Measurements from ENCODE around the gene ADGRA3. TPM values are rescaled to one million over a fixed set of nuclear protein-coding genes. Genes with fewer than 3 reads are reported as not detected.

Gene ADGRA3
- total and polyA plus RNA-seq, 7 donors = 7.4 to 32.1 (median 19.0) TPM

DNA sequence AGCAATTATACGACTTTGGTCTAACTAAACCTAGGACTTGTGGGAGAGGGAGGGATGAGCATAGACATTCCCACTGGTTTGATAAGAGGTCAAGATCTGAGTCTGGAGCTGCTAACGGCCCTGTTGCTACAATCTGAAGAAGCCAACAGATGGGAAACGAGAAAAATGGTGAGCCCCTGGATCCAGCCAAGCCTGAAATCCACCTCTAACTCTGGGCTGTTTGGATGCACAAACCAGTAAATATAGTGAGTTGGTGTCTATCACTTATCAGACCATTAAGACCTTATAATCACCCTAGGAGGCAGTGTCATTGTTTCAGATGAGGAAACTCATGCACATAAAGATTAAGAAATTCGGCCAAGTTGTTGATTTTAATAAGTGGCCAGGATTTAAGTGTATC, 50.5 kb downstream of the ADGRA3 start:
- 93 to 99% (median 94%) methylated on average over 4 of the region's 4 CpGs for WGBS, 3 donors
- H3K27ac ChIP-seq = no peak overlapping the region
- H3K9me3 ChIP-seq = no peaks in the 10 kb centered on the region
- no peaks in the 10 kb centered on the region for H3K36me3 ChIP-seq (ENCODE audit: insufficient read depth in 1 of 2, low read depth in 1 of 2)
- TF ChIP-seq, protein P1, sequence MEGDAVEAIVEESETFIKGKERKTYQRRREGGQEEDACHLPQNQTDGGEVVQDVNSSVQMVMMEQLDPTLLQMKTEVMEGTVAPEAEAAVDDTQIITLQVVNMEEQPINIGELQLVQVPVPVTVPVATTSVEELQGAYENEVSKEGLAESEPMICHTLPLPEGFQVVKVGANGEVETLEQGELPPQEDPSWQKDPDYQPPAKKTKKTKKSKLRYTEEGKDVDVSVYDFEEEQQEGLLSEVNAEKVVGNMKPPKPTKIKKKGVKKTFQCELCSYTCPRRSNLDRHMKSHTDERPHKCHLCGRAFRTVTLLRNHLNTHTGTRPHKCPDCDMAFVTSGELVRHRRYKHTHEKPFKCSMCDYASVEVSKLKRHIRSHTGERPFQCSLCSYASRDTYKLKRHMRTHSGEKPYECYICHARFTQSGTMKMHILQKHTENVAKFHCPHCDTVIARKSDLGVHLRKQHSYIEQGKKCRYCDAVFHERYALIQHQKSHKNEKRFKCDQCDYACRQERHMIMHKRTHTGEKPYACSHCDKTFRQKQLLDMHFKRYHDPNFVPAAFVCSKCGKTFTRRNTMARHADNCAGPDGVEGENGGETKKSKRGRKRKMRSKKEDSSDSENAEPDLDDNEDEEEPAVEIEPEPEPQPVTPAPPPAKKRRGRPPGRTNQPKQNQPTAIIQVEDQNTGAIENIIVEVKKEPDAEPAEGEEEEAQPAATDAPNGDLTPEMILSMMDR (IDR thresholded peaks at IDR 0.05) = no peak
- no peak for DNase-seq
- H3K4me1 ChIP-seq = peaks cover 24% of the 10 kb centered on the region
- intact Hi-C loops (cut with DNase I) = no loop called here
- H3K4me3 ChIP-seq = no peak overlapping the region
- no peaks in the 10 kb centered on the region for H3K27me3 ChIP-seq (ENCODE audit: insufficient read depth in 3 of 3, low read length in 2 of 3)
- ATAC-seq = no peak

DNA sequence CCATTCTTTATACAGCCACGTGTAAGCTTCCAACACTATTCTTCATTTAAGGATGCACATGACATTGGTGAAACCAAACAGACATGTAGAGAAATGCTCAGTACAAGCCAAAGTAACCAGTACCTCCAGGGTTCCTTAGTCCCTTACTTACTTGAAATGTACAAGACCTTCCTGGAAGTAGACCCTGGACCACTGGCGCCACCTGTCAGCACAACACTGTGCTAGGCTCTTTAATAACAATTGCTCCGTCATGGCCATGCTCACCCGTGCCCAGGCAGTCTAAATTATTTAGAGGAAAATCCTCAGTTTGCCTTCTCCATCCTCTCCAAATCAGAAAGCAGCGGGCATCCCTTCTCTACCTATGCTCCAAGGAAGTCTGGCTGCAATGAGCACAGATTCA, 52.7 kb downstream of the ADGRA3 start:
- Histone ChIP-seq H3K9me3 (no peaks in the 10 kb centered on the region), H3K4me3 (no peak overlapping the region), H3K27ac (no peak overlapping the region), H3K36me3 (ENCODE audit: insufficient read depth in 1 of 2, low read depth in 1 of 2) (no peaks in the 10 kb centered on the region), H3K4me1 (peaks cover 24% of the 10 kb centered on the region), H3K27me3 (ENCODE audit: insufficient read depth in 3 of 3, low read length in 2 of 3) (no peaks in the 10 kb centered on the region)
- intact Hi-C loops (cut with DNase I) = no loop called here
- DNase-seq (no peak), ATAC-seq (no peak)
- WGBS, 3 donors = 84 to 95% (median 89%) methylated on average over 5 of the region's 5 CpGs
- TF ChIP-seq, protein P1 (IDR thresholded peaks at IDR 0.05) = no peak

DNA sequence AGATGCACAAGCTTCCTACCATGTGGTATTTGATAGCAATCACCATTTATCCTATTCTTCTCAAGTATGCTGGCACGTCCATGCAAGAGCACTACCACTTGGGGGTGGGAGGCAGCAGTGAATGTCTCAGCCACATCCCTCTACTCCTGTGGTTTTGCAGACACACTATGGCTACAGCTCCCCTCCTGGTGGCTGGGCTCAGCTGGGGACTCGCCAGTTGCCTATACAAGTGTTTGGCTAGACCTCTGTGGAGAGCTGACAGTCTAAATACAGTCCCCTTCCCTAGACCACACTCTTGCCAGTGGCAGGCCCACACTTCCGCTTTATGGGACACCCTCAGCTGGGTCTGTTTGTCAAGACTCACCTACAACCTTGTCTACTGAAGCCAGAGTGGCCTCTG, 53.2 kb downstream of the ADGRA3 start:
- no peak for ATAC-seq
- H3K27ac ChIP-seq = no peak overlapping the region
- H3K4me3 ChIP-seq = no peak overlapping the region
- H3K36me3 ChIP-seq (ENCODE audit: insufficient read depth in 1 of 2, low read depth in 1 of 2) = no peaks in the 10 kb centered on the region
- no peaks in the 10 kb centered on the region for H3K9me3 ChIP-seq
- WGBS, 3 donors = 92 to 97% (median 96%) methylated on average over 3 of the region's 3 CpGs
- H3K4me1 ChIP-seq = peaks cover 21% of the 10 kb centered on the region
- DNase-seq = no peak
- H3K27me3 ChIP-seq (ENCODE audit: insufficient read depth in 3 of 3, low read length in 2 of 3) = no peaks in the 10 kb centered on the region
- TF ChIP-seq, protein P1 (IDR thresholded peaks at IDR 0.05) = no peak
- intact Hi-C loops (cut with DNase I) = no loop called here

DNA sequence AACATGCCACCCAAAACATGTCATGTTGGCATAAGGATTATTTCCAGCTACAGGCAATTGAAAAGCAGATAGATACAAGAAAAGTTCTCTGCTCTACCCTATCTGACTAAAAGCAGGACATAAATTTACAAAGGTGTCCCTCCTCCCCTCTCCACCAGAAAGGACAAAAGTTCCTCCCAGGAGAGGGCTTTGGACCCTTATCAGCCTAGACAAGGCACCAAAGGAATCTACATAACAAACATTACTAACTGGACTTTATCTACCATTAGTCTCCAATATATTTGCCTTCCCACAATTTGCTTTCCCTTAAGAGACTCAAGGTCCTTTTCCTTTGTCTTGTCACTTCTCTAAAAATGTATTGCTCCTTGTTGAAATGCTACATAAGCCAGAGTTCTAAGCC, 55.6 kb downstream of the ADGRA3 start:
- Histone ChIP-seq H3K27ac (peak overlapping the region; percentile 86), H3K4me3 (no peak overlapping the region), H3K36me3 (ENCODE audit: insufficient read depth in 1 of 2, low read depth in 1 of 2) (no peaks in the 10 kb centered on the region), H3K9me3 (no peaks in the 10 kb centered on the region), H3K27me3 (ENCODE audit: insufficient read depth in 3 of 3, low read length in 2 of 3) (no peaks in the 10 kb centered on the region), H3K4me1 (peaks cover 30% of the 10 kb centered on the region)
- TF ChIP-seq, protein P1 (IDR thresholded peaks at IDR 0.05) = no peak
- intact Hi-C loops (cut with DNase I) = no loop called here
- DNase-seq (no peak), ATAC-seq (no peak)

DNA sequence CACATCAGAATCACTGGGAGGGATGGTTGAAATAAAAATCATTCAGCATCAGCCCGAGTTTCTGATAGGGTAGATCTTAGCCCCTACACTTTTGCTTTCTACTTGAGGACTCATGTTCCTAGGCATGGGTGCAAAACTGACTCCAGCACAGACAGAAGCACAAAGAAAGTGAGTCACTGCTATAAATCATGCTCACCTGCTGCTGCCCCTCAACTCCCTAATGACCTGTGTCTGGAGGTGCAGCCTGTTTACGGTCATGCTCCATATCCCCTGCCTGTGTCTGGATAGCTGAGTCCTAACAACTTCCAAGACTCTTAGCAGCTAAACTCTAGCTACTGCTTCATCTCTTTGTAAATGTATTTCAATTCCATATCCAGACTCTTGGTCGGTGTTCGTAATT, 57.8 kb downstream of the ADGRA3 start:
- H3K4me1 ChIP-seq = peaks cover 37% of the 10 kb centered on the region
- intact Hi-C loops (cut with DNase I) = loop anchor here (5.0 kb wide), 1 partner anchor 59 kb away; the partner anchor contains the start of gene ADGRA3 (in 2 of the 2)
- no peaks in the 10 kb centered on the region for H3K9me3 ChIP-seq
- WGBS, 3 donors = 35 to 55% (median 43%) methylated on average over 4 of the region's 4 CpGs
- peak overlapping the region; percentile 86 for H3K27ac ChIP-seq
- DNase-seq (peak; percentile 19 to 70), ATAC-seq (peak; percentile 98)
- no peaks in the 10 kb centered on the region for H3K27me3 ChIP-seq (ENCODE audit: insufficient read depth in 3 of 3, low read length in 2 of 3)
- TF ChIP-seq, protein P1 (IDR thresholded peaks at IDR 0.05) = no peak
- no peak overlapping the region for H3K4me3 ChIP-seq
- H3K36me3 ChIP-seq (ENCODE audit: insufficient read depth in 1 of 2, low read depth in 1 of 2) = peaks cover 0 to 5% of the 10 kb centered on the region in 2 donors

Measured in psoas muscle (tissue), 8 donors.